K562 (cell line): Measurements from ENCODE around the gene COLEC12. TPM values are rescaled to one million over a fixed set of nuclear protein-coding genes. Genes with fewer than 3 reads are reported as not detected.

Experiments
- NFE2 ChIP-seq: IDR thresholded peaks from 2 replicates; pipeline ENCODE4 v1.6.1; 2014; ENCODE audit warnings: antibody characterized with exemption, low read depth
- REST ChIP-seq, 2 experiments: fragments of 450-650 bp; formaldehyde crosslinking in 1 of 2; IDR thresholded peaks; 2 replicates each; pipeline versions ENCODE4 v1.4.0 to v1.6.1; 2014 to 2020; ENCODE audit warnings: mild to moderate bottlenecking in 2 of 2, borderline replicate concordance in 1 of 2, low read depth in 1 of 2
- SMARCE1 ChIP-seq: fragments of 450-650 bp; IDR thresholded peaks from 2 replicates; pipeline ENCODE4 v1.7.1; 2016; ENCODE audit warnings: mild to moderate bottlenecking
- TRIM28 ChIP-seq: fragments of 450-650 bp; IDR thresholded peaks from 2 replicates; pipeline ENCODE4 v1.6.1; 2017
- ZBTB7A ChIP-seq: IDR thresholded peaks from 2 replicates; pipeline ENCODE4 v1.6.1; 2011; ENCODE audit warnings: low read depth, mild to moderate bottlenecking, low read length, moderate library complexity, borderline replicate concordance; ENCODE audit not compliant: control insufficient read depth
- polyA plus RNA-seq, 8 experiments: library from polyadenylated mRNA; depleted of rRNA in 4 of 8; stranded (reverse) in 5 of 8; unstranded in 3 of 8; fragments of >200 nt; fragmentation: Nextera tagmentation in 2 of 8; fragmentation: Illumina TruSeq in 1 of 8; extraction: Ambion mirVana in 2 of 8; extraction: Trizol in 1 of 8; gene quantifications; 2 replicates each; pipeline versions ENCODE4 v1.2.1 to v1.2.3, GENCODE V29; 2011 to 2014; ENCODE audit warnings: inconsistent platforms in 1 of 8, missing spikeins in 1 of 8
- total RNA-seq, 7 experiments: library from RNA; depleted of rRNA in 6 of 7; stranded (reverse); fragments of >200 nt in 6 of 7; fragmentation: Illumina TruSeq in 2 of 7; extraction: Trizol in 2 of 7; gene quantifications; 2 replicates each; pipeline versions ENCODE4 v1.2.1 to v1.2.3, GENCODE V29; 2011 to 2021; ENCODE audit warnings: low replicate concordance in 1 of 7

The COLEC12 gene
- total and polyA plus RNA-seq, 9 of the 15 experiments (the other 6 are each of a cell fraction or from before 2014, with no cell fraction given): 0.04 TPM; not detected in 8

GRCh38 chr18:474416-474815 is 26.1 kb downstream of the COLEC12 start (continued):
- no peak for TF ChIP-seq REST (IDR thresholded peaks at IDR 0.05; ENCODE audit: borderline replicate concordance)
- no peak for TF ChIP-seq REST (CRISPR knock-in tag; IDR thresholded peaks at IDR 0.05; ENCODE audit: low read depth)
- TF ChIP-seq SMARCE1: no peak
- no peak for TF ChIP-seq ZBTB7A
- TF ChIP-seq TRIM28: no peak
- no peak for TF ChIP-seq NFE2
